Cardiac fibroblast (primary cell): ENCODE results near the gene MYO5C.

Experiments used
- DNase-seq, 2 donors: peaks; one replicate each; pipeline versions ENCODE4 v3.0.0 to v3.0.0-alpha.2; 2010; ENCODE audit warnings: low read depth in 2 of 2
- H3K4me3 ChIP-seq, 2 donors: replicated peaks in 1 of 2; 1 replicate in 1 of 2; 2 replicates in 1 of 2; pipeline ENCODE4 v1.5.1; 2011; ENCODE audit warnings: low read depth in 2 of 2, low read length in 2 of 2, mild to moderate bottlenecking in 2 of 2, moderate library complexity in 1 of 2
- TF ChIP-seq, protein P1 (sequence below): IDR thresholded peaks from one replicate; pipeline ENCODE4 v1.5.1; 2011; ENCODE audit warnings: low read depth, mild to moderate bottlenecking, low read length, inconsistent platforms

MYO5C gene

GRCh38 chr15:52308446-52309153 lies 13.0 kb upstream of the MYO5C start:
- TF ChIP-seq, protein P1, sequence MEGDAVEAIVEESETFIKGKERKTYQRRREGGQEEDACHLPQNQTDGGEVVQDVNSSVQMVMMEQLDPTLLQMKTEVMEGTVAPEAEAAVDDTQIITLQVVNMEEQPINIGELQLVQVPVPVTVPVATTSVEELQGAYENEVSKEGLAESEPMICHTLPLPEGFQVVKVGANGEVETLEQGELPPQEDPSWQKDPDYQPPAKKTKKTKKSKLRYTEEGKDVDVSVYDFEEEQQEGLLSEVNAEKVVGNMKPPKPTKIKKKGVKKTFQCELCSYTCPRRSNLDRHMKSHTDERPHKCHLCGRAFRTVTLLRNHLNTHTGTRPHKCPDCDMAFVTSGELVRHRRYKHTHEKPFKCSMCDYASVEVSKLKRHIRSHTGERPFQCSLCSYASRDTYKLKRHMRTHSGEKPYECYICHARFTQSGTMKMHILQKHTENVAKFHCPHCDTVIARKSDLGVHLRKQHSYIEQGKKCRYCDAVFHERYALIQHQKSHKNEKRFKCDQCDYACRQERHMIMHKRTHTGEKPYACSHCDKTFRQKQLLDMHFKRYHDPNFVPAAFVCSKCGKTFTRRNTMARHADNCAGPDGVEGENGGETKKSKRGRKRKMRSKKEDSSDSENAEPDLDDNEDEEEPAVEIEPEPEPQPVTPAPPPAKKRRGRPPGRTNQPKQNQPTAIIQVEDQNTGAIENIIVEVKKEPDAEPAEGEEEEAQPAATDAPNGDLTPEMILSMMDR, result no peak
- H3K4me3 ChIP-seq, result no peak overlapping the region
- no peak for DNase-seq

DNA sequence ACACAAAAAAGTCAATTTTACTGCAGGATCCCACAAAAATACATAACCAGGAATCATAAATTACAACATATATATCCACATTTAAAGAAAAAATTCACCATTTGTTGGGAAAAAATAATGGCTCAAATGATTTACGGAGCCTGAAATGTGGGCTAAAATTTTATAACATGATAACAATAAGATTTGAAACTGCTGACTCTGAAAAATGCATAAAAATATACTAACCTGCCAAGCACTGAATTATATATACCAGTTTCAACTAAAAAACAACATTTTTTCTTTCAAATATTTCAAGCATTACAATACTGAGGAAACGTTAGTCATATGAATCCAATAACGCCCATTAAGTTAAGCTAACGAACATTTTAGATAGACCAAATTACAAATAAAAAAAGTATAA lies 12.2 kb upstream of the MYO5C start:
- no peak for DNase-seq
- TF ChIP-seq, protein P1, result no peak
- H3K4me3 ChIP-seq, result no peak overlapping the region

DNA sequence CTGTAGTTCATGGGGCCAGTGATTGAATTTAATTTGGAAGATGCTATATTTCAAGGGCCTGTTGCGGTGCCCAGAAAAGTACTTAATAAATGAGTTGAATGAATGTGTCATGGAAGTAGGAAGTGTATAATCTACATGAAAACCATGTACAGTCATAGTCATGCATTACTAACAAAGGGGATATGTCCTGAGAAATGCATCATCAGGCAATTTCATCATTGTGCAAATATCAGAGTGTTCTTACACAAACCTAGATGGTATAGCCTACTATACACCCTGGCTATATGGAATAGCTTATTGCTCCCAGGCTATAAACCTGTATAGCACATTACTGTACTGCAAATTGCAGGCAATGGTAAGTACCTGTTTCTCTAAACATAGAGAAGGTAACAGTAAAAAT lies 10.7 kb upstream of the MYO5C start:
- DNase-seq, result peak; percentile 36 to 90
- TF ChIP-seq, protein P1, result no peak
- no peak overlapping the region for H3K4me3 ChIP-seq

DNA sequence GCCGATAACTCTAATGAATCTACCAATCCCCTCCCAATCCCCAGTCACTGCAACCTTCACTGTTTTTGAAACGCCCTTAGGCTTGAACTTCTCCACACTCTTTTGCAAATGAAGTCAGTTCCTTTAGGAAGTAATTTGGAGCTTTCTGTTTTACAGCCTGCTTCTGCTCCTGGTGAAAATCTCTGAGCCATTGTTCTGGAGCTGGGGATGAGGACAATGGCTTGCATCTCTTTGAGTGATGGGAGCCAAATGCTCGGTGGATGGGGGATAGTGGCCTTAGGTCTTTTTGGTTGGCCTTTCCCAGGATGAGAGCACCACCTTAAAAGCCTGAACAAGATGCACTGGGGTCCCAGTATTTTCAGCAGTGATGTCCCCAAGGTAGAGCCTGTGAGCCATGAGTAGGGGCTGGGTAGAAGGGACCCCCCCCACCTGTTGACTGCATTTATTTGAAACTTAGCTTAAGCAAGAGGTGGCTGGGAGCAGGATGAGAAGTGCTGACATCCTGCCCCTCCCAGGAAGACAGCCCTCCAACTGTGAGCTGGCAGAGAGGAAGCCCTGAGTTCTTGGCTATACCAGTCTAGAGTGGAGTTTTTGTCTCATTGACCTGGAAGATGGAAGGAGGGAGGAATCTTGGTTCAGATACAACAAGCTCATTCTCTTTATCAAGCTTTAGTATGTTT lies 7.6 kb upstream of the MYO5C start:
- H3K4me3 ChIP-seq, result no peak overlapping the region
- no peak for DNase-seq
- TF ChIP-seq, protein P1, result no peak

DNA sequence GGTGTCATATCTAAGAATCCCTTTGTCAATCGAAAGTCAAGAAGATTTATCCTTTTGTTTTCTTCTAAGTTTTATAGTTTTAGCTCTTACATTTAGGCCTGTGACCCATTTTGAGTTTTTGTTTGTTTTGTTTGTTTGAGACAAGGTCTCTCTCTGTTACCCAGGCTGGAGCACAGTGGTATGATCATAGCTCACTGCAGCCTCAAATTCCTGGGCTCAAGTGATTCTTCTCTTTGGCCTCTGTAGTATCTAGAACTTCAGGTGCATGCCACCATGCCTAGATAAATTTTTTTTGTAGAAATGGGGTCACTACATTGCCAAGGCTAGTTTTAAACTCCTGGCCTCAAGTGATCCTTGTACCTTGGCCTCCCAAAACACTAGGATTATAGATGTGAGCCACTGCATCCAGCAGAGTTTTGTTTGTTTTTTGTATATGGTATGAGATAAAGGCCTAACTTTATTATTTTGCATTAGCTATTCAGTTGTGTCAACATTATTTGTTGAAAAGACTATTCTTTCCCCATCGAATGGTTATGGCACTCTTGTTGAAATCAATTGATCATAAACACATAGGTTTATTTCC lies 5.8 kb upstream of the MYO5C start:
- TF ChIP-seq, protein P1, result no peak
- no peak overlapping the region for H3K4me3 ChIP-seq
- no peak for DNase-seq

DNA sequence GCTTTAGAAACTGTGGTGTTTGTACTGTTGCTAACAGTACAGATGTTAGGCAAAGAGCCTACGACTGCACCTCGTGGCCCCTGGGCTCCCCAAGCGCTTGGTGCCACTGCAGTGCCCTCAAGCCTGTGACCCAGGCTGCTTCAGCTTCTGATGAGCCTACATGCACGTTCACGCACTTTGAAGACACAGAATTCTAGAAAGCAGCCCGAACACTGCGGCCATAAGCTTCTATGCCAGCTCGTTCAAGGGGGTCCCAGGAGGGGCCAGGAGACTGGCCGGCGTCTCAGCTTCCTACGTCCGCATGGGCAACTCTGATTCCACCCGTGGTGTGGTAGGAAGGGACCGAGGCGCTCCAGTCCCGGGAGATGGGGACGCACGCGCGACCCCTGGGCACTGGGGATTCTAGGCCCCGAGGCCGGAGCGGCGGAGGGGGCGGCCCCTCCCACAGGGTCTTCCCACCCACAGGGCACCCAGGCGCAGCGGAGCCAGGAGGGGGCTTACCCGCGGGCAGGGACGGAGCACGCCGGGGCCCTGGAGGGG lies 653 bp downstream of the MYO5C start:
- TF ChIP-seq, protein P1, result no peak
- H3K4me3 ChIP-seq, result no peak overlapping the region

More for the DNA sequence above, 653 bp downstream of the MYO5C start:
- DNase-seq, result no peak
